HG03097 (cell line): ENCODE measurements around the gene SLC45A2.
"Not testable (repeated sequence)": the region's sequence is repeated elsewhere in the genome, so short reads cannot be mapped to it uniquely, and the experiment has no call there.

Experiments used
- ATAC-seq: cut with Tn5 transposase; IDR thresholded peaks from one replicate; pipeline ENCODE4 v1.9.1; 2021; ENCODE audit not compliant: unreplicated experiment, low FRiP score

SLC45A2 gene, protein sequence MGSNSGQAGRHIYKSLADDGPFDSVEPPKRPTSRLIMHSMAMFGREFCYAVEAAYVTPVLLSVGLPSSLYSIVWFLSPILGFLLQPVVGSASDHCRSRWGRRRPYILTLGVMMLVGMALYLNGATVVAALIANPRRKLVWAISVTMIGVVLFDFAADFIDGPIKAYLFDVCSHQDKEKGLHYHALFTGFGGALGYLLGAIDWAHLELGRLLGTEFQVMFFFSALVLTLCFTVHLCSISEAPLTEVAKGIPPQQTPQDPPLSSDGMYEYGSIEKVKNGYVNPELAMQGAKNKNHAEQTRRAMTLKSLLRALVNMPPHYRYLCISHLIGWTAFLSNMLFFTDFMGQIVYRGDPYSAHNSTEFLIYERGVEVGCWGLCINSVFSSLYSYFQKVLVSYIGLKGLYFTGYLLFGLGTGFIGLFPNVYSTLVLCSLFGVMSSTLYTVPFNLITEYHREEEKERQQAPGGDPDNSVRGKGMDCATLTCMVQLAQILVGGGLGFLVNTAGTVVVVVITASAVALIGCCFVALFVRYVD

DNA sequence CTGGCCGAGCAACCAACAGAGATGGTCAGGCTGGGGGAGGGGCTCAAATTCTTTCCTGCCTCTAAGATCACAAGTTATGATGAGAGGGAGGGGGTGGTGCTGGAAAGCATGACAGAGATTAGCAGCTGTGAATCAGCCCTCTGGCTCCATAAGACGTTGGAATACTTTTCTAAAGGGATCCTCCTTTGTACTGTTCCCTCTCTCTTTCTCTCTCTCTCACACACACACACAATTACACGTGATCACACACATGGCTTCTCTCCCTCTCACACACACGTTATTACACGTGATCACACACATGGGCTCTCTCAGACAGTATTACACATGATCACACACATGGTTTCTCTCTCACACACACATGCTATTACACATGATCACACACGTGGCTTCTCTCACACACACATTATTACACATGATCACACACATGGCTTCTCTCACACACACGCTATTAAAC, at the start of gene SLC45A2:
Gene SLC45A2 (minus strand): TSS at position 23 of the 454 bp plus-strand sequence. CDS start 110 bp downstream, outside the sequence.
- ATAC-seq: no peak

DNA sequence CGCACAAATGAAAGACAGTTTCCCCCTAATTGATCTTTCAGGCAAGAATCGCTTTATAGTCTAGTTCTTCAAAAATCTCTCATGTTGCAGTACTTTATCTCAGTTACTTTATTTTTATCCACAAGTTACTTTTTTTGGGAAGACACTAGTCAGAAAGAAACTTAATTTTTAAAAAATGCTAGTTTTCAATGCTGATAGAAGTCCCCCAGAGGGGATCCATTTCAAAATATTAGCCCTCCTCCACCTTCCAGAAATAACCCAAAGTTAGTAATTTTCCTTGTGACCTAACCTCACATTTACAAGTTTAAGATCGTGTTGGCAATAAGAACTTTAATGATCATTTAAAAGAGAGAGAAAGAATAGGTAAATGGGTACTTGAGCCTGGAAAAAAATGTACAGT, 47.5 kb upstream of the SLC45A2 start:
- ATAC-seq: no peak

DNA sequence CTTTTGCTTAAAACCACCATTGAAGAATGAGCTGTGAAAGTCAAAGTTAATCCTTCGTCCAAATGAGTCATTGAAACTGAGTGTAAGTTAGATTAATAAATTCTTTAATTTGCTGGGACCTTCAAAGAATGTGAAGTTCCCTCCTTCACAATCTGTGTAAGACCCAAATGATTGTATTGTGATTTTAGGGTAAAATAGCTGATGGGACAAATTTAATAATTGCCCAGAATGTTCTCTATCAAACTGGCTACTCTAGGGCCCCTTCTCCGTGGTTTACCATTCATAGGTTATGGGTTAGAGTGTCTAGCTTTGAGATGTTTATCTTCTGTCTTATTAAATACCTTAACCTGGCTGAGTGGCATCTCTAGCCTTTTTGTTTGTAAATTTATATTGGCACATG, 46.6 kb upstream of the SLC45A2 start:
- ATAC-seq: no peak

DNA sequence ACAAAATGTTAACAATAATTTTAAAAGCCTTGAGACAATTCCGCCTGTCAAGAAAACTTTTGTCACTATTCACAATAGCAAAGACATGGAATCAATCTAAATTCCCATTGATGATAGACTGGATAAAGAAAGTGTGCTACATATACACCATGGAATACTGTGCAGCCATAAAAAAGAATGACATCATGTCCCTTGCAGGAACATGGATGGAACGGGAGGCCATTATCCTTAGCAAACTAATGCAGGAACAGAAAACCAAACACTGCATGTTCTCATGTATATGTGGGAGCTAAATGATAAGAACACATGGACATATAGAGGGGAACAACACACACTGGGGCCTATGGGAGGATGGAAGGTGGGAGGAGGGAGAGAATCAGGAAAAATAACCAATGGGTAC, 46.1 kb upstream of the SLC45A2 start:
- not testable (repeated sequence) for ATAC-seq

DNA sequence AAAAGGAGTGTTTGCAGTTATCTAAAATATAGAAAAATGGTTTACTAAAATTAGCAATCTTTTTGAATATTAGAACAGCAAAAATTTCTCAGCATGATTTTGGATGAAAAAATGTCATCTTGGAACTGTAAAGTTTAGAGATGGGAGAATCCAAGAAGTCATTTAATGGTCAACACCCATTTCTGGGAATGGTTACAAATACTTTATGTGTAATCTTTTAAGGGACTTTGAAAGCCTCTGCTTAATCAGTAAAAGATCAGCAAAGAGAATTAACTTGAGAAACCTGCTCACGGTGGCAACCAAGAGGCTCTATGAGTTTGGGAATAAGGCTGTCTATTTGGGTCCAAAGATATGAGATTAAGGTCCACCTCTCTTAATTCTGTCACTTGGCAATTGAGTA, 45.6 kb upstream of the SLC45A2 start:
- ATAC-seq: no peak

DNA sequence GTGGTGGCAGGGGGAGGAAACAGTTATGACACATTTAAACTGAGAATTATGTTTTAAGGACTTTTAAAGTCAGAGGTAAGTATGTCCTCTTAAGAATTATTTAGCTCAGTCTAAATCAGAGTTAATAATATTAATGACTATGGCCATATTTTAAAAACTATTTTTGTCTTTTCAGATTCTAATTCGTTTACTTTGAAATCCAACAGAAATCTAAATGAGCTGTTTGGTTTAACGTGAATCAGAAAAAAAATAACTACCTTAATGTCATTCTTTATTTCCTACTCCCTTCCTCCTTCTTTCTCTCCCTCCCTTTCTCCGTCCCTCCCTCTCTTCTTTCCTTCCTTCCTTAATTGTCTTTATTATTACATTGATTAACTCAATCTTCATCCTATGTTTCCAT, 43.9 kb upstream of the SLC45A2 start:
- no peak for ATAC-seq

DNA sequence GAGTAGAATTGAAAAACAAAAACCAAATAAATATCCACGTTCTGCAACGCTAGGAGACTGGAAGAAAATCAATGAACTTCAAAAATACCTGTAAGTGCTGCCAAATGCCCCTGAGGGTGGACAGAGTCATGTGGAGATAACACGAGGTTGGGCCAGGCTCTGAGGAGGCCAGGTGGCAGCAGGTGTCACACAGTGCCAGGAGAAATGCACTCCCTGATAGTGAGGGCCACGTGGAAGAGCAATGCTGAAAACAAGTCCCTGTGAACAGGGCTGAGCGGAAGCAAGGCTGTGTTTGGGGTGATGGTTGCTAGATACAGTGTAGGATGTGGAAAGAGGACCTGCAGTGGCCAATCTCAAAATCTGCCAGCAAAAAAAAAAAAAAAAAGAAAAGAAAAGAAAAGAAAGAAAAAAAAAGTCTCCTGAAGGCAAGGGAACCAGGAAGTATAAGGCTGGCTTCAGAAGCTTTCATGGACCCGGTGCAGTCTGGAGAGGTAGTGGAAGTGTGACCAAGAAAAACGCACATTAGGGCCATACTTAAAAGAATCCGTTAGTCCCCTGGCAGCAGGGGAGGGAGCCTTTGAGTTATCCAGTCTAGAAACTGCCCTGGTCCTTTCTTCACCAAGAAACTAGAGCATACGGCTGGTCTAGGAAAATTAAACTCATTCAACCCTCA, 41.7 kb upstream of the SLC45A2 start:
- ATAC-seq: no peak

DNA sequence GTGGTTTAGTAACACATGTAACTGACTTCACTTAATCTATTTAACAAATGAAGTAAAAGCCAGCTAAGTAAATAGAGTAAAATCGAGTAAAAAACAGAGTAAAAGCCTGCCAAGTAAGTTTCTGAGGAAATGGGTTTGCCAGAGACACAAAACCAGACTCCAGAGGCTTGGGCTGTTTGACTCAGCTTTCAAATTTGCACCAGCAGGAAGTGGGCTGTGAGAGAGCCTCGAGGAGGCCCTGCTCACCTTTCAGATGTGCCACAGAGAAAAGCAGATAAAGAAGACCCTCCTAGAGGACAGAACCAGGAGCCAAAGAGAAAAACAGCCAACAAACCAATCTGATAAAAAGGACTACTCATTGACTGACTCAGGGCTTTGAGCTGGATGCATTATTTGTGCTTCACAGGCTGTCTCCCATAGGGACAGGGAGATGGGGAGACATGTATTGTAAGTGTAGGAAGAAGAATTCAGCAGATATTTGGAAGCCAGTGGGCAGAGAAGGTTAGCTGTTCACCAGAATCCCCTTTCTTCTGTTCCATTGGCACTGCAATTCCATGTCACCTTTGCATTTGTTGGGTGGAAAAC, 37.7 kb upstream of the SLC45A2 start:
- peak; percentile 88 for ATAC-seq

DNA sequence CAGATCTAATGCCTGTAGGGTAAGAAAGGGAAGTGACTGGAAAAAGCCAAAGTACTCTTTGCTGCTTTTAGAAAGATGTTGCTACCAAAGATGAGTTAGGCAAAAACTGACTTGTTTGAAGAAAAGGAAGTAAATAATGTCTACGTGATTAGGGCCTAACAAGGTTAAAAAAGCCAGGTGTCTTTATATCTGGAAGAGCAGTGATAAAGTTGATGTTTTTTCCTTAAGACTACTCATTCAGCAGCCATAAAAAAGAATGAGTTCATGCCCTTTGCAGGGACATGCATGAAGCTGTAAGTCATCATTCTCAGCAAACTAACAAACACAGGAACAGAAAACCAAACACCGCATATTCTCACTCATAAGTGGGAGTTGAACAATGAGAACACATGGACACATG, 36.8 kb upstream of the SLC45A2 start:
- ATAC-seq: no peak

DNA sequence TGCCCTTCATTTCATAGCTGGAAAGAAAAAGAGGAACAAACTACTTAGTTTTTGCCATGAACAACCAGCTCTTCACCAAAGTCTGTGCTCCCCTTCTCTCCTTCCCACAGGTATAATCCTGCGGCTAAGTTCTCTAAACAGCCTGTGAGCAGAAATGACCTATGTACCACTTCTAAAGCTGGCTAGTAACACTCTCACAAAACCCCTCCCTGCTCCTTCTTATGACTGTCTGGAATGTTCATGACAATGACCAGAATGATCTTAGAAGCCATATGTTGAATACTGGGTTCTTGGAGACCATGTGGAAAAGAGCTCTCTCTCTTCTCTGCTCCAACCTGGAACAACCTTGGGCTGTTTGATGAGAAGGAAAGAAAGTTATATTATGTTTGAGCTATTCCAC, 36.2 kb upstream of the SLC45A2 start:
- no peak for ATAC-seq

DNA sequence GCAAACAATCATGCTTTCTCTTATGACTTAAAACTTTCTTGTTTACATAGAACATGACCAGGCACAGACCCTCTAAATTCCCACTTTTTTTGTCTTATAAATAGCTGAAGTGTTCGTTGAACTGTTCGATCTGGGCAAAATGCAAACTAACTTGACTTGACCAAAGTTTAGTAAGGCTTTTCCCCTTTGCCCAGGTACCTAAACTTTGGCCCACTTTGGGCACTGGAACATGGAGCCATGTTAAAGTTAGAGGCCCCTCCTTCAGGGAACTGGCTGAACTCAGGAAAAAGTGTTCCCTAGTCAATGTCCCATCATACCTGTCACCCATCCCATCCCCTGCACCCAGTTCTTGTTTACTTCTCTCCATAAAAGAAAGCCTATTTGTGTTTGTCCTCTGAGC, 32.8 kb upstream of the SLC45A2 start:
- no peak for ATAC-seq

DNA sequence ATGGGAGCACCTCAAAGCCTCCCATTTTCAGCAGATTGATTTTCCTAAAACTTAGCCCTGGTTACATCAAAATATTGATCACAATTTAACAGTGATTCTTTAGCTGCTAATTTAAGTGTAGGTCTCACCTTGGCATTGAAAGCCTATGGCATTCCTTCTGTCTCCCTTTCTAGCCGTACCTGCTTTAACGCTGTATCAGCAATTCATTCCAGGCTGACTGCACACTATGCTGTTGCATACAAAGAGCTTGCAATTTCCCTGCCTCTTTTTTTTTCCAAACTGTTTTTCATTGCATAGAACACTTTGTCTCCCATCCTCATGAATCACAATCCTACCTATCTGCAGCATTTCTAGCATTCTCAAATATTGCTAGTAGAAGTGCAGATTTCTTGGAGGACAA, 32.3 kb upstream of the SLC45A2 start:
- no peak for ATAC-seq

DNA sequence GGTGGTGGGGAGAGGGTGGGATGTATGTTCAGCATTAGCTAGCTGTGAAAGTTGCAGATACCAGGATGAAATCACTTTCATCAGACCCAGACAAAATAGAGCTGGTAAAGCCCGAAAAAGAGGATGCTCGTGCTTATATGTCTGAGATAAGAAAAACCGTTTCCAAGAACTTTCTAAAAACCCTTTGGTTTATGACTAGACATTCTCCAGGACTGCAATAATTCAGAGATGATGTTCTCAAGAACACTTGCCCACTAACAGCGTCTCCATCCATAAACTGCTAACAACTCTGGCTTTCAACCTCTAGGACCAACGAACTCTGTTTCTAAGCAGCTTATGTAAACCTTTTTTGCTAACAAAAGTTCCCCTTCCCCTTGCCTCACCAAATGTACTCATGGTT, 31.7 kb upstream of the SLC45A2 start:
- no peak for ATAC-seq

DNA sequence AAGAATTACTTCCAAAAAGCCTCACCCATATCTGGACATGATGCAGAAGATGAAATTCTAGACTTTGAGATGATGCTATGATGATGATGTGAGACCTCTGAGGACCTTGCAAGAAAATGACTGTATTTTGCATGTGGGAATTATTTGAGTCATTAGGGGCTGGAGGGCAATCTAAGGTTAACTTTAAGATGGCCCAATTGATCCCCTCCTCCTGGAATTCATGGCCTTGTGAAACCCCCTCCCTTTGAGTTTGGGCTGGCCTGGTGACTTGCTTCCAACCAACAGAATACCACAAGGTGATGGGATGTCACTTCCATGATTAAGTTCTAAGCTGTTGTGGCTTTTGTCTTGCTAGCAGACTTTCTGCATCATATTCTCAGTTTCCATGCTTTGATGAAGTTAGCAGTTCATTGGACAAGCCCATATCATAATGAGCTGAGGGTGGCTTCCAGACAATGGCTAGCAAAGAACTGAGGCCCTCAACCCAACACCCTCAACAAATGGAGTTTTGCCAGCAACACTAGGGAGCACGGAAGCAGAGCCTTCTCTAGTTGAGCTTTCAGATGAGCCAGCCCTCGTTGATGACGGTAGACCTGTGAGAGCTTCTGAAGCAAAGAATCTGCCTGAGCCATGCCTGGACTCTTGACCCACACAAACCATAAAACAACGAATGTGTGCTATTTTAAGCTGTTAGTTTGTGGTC, 30.8 kb upstream of the SLC45A2 start:
- ATAC-seq: no peak

DNA sequence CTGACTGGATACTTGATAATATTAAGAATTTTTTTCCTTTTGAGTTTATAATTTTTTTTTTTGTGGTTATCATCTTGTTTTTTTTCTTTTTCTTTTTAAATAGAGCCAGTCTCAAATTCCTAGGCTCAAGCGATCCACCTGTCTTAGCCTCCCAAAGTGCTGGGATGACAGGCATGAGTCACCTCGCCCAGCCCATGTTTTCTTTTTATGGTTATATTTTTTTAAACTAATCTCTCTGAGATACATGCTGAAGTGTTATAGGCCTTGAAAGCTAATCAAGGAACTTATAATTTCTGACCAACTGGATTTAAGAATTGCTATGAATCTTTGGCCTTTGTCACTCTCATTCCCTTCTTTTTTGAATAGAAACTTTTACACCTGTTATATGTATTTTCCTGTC, 30.1 kb upstream of the SLC45A2 start:
- ATAC-seq: no peak

DNA sequence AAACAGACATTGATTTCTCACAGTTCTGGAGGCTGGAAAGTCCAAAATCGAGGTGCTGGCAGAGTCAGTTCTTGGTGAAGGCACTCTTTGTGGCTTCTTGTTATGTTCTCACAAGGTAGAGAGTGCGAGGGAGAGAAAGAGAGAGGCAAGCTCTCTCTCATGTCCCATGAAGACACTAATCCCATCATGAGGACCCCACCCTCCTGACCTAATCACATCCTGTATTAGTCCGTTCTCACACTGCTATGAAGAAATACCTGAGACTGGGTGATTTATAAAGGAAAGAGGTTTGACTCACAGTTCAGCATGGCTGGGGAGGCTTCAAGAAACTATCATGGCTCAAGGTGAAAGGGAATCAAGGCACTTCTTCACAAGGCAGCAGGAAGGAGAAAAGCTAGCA, 29.1 kb upstream of the SLC45A2 start:
- no peak for ATAC-seq

DNA sequence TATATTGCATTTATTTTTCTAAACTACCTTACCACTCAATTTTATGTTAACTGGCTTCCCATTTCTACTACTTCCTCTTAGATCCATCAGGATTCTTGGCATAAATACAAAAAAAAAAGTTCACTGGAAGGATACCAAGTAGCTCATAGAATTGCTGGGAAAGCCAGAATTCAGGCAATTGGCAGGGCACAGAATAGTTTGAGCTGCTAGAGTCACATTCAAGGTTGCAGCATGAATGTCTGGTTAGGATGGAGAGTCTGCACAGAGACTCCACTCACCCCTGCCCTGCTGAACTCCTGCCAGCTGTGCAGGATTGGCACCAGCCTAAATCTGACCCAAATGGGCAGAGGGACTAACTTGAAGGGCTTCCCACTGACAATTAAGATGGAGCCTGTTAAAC, 28.3 kb upstream of the SLC45A2 start:
- ATAC-seq: no peak

DNA sequence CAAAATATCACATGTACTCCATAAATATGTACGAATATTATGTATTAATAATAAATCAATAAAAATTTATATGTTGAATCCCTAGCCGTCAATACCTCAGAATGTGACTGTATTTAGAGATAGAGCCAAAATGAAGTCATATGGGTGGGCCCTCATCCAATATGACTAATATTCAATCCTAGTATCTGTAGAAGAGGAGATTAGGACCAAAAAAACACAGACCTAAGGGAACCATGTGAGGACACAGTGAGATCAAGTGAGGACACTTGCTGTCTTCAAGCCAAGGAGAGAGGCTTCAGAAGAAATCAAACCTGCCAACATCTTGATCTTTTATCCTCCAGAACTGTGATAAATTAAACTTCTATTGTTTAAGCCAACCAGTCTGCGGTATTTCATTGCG, 27.0 kb upstream of the SLC45A2 start:
- ATAC-seq: no peak

DNA sequence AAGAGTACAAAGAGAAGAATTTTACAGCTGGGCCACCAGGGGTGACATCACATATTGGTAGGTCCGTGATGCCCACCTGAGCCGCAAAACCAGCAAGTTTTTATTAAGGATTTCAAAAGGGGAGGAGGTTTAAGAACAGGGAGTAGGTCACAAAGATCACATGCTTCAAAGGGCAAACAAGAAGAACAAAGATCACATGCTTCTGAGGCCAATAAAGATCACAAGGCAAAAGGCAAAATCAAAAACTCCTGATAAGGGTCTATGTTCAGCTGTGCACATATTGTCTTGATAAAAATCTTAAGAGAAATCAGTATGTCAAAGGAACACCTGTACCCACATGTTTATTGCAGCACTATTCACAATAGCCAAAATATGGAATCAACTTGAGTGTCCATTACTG, 25.7 kb upstream of the SLC45A2 start:
- ATAC-seq: not testable (repeated sequence)

DNA sequence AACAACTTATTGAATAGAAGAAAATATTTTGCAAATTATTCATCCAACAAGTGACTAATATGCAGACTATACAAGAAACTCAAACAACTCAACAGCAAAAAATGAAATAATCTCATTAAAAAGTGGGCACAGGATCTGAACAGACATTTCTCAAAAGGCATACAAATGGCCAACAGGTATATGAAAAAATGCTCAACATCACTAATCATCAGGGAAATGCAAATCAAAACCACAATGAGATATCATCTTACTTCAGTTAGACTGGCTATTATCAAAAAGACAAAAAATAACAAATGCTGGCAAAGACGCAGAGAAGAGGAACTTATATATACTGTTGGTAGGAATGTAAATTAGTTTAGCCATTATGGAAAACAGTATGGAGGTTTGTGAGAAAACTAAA, 25.1 kb upstream of the SLC45A2 start:
- no peak for ATAC-seq

DNA sequence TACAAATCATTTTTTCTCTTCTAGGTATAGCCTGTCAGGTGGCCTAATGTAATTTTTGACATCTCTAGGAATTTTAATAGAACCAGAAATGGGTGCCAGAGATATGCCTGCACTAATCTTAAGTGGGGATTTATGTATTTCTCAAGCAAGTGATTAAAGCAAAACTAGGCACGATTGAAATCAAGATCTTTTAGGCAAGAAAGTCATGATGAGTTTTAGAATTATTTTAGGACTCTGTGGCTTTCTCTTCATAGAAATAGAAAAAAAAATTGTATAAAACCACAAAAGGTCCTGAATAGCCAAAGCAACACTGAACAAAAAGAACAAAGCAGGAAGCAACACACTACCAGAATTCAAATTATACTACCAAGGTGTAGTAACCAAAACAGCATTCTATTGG, 24.3 kb upstream of the SLC45A2 start:
- no peak for ATAC-seq
